Measurements from ENCODE around the gene DLG2. TPM values are rescaled to one million over a fixed set of nuclear protein-coding genes. Genes with fewer than 3 reads are reported as not detected.
"Not testable (repeated sequence)": the region's sequence is repeated elsewhere in the genome, so short reads cannot be mapped to it uniquely, and the experiment has no call there.

DLG2 gene
- total RNA-seq, result 10 to 100 TPM; 11.0 to 34.2 (median 19.8) TPM

GRCh38 chr11:85627332-85627997 is at the start of gene DLG2:
DLG2 (minus strand) TSS chr11:85627344.
- TF ChIP-seq POLR2A (IDR thresholded peaks at IDR 0.05), result no peak
- no peak for TF ChIP-seq EP300 (IDR thresholded peaks at IDR 0.05)
- TF ChIP-seq POLR2AphosphoS5 (IDR thresholded peaks at IDR 0.05), result peak; percentile 38
- peak within 1 kb of the TSS; percentile 78 to 79 for H3K4me3 ChIP-seq
- H3K27ac ChIP-seq, result peak within 1 kb of the TSS; percentile 91 to 96 (median 95)
- H3K9me3 ChIP-seq, result no peaks in the 10 kb centered on the region
- H3K27me3 ChIP-seq, result no peaks in the 10 kb centered on the region
- peaks cover 0 to 19% of the 10 kb centered on the region in 2 donors for H3K36me3 ChIP-seq
- WGBS, 2 donors (ENCODE audit: low coverage in 1 of 2), result 0% methylated on average over 3 to 13 of the region's 23 CpGs
- ATAC-seq, result peak; percentile 6
- H3K4me1 ChIP-seq, result peaks cover 5 to 52% (median 7%) of the 10 kb centered on the region in 3 donors

GRCh38 chr11:85673393-85673792 is 46.2 kb upstream of the DLG2 start:
- no peak for ATAC-seq
- no peaks in the 10 kb centered on the region for H3K27me3 ChIP-seq
- no peak overlapping the region for H3K4me3 ChIP-seq
- no peak for TF ChIP-seq POLR2AphosphoS5 (IDR thresholded peaks at IDR 0.05)
- TF ChIP-seq EP300 (IDR thresholded peaks at IDR 0.05), result no peak
- TF ChIP-seq POLR2A (IDR thresholded peaks at IDR 0.05), result no peak
- no peak for TF ChIP-seq CTCF (IDR thresholded peaks at IDR 0.05)
- no peak overlapping the region for H3K27ac ChIP-seq
- H3K9me3 ChIP-seq, result no peaks in the 10 kb centered on the region
- WGBS, 2 donors (ENCODE audit: low coverage in 1 of 2), result 80 to 97% methylated on average over 3 of the region's 3 CpGs
- no peaks in the 10 kb centered on the region for H3K36me3 ChIP-seq
- H3K4me1 ChIP-seq, result no peaks in the 10 kb centered on the region

GRCh38 chr11:85672105-85672902 is 45.2 kb upstream of the DLG2 start:
- H3K4me1 ChIP-seq, result no peaks in the 10 kb centered on the region
- H3K36me3 ChIP-seq, result no peaks in the 10 kb centered on the region
- H3K9me3 ChIP-seq, result no peaks in the 10 kb centered on the region
- no peaks in the 10 kb centered on the region for H3K27me3 ChIP-seq
- ATAC-seq, result no peak
- no peak for TF ChIP-seq EP300 (IDR thresholded peaks at IDR 0.05)
- TF ChIP-seq POLR2AphosphoS5 (IDR thresholded peaks at IDR 0.05), result no peak
- no peak for TF ChIP-seq POLR2A (IDR thresholded peaks at IDR 0.05)
- TF ChIP-seq CTCF (IDR thresholded peaks at IDR 0.05), result no peak
- 94 to 100% methylated on average over 3 to 7 of the region's 8 CpGs for WGBS, 2 donors (ENCODE audit: low coverage in 1 of 2)
- no peak overlapping the region for H3K4me3 ChIP-seq
- H3K27ac ChIP-seq, result no peak overlapping the region

- not testable (repeated sequence) for H3K27me3 ChIP-seq, H3K27ac ChIP-seq, H3K4me1 ChIP-seq, H3K9me3 ChIP-seq, ATAC-seq, H3K4me3 ChIP-seq, H3K36me3 ChIP-seq
Measured at GRCh38 chr11:85670949-85671663, 44.0 kb upstream of the DLG2 start.

- H3K9me3 ChIP-seq, result no peaks in the 10 kb centered on the region
- no peak overlapping the region for H3K27ac ChIP-seq
- no peaks in the 10 kb centered on the region for H3K36me3 ChIP-seq
- TF ChIP-seq EP300 (IDR thresholded peaks at IDR 0.05) (no peak), CTCF (IDR thresholded peaks at IDR 0.05) (no peak), POLR2A (IDR thresholded peaks at IDR 0.05) (no peak), POLR2AphosphoS5 (IDR thresholded peaks at IDR 0.05) (no peak)
- ATAC-seq, result no peak
- WGBS, 2 donors (ENCODE audit: low coverage in 1 of 2), result 90 to 92% methylated on average over 1 of the region's 1 CpG
- no peak overlapping the region for H3K4me3 ChIP-seq
- H3K4me1 ChIP-seq, result peaks cover 0 to 12% (median 0%) of the 10 kb centered on the region in 3 donors
- H3K27me3 ChIP-seq, result no peaks in the 10 kb centered on the region
Measured at GRCh38 chr11:85668157-85668556, 41.0 kb upstream of the DLG2 start.
